HG02970 (cell line): ENCODE results near the gene SVOP.
"Not testable (repeated sequence)": the region's sequence is repeated elsewhere in the genome, so short reads cannot be mapped to it uniquely, and the experiment has no call there.

Source experiments
- ATAC-seq: cut with Tn5 transposase; IDR thresholded peaks from one replicate; pipeline ENCODE4 v1.9.1; 2021; ENCODE audit warnings: mild to moderate bottlenecking, moderate library complexity, moderate number of reproducible peaks; ENCODE audit not compliant: unreplicated experiment, low FRiP score

SVOP gene

DNA sequence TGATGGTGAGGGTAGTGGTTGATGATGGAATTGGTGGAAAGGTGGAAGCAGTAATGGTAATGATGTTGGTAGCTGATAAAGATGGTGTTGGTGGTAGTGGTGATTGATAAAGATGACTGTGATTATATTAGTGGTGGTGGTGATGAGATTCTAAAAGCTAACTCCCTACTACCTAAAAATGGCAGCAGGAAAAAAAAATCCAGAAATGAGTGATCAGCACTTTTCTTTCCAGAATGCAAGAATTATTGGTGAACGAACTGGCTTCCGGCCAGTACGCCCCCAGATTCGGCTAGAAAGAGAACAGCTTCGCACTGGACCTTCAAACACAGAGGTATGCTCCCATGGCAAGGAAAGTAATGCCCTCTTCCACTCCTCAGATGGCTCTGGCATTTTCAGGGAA, 121.7 kb downstream of the SVOP start:
- no peak for ATAC-seq

DNA sequence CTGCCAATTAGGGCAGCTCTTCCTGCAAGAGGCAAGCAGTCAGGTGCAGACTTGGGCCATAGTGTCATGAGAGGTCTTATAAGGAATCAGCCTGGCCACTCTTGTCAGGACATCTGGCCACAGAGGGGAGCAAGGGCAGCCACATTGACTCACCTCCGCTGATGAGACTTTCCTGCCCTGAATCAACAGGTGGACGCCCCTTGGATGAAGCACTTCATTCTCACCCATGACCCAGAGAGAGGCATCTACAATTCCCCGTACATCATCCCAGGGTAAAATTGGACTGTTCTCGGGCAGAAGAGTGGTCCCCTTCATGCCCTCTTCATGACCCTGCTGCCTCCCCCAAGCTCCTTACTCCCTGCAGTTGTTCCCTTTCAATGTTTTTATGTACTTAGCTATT, 124.1 kb downstream of the SVOP start:
- no peak for ATAC-seq

- no peak for ATAC-seq
These were observed 124.5 kb downstream of the SVOP start for GRCh38 chr12:108896336-108896735.

DNA sequence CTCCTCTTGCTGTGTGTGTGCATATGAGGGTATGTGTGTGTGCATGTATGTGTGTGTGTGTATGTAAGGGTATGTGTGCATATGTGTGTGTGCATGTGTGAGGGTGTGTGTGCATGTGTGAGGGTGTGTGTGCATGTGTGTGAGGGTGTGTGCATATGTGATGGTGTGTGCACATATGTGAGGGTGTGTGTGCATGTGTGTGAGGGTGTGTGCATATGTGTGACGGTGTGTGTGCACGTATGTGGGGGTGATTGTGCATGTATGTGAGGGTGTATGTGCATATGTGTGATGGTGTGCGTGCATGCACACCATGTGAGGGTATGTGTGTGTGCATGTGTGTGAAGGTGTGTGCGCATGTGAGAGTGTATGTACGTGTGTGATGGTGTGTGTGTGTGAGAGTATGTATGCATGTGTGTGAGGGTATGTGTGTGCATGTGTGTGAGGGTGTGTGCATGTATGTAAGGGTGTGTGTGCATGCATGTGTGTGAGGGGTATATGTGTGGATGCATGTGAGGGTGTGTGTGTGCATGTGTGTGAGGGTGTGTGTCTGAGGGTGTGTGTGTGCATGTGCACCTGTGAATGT, 125.6 kb downstream of the SVOP start:
- ATAC-seq: no peak

DNA sequence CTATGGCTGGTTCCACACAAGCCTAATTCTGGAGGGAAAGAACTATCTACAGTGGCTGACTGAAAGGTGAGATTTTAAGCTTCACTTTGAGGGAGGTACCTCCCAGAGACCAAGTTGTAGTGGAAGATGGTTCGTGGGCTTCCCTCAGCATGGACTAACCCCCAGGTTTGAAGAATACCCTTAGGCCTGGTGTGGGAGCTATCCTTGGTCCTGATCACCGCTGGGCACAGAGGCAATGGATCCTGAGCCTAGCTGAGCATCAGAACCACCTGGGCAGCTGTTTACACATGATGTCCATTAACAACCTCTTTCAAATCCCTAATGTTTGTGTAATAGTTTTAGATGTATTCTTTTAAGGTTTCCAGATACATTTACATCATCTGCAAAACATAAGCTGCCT, 130.7 kb downstream of the SVOP start:
- ATAC-seq: no peak

DNA sequence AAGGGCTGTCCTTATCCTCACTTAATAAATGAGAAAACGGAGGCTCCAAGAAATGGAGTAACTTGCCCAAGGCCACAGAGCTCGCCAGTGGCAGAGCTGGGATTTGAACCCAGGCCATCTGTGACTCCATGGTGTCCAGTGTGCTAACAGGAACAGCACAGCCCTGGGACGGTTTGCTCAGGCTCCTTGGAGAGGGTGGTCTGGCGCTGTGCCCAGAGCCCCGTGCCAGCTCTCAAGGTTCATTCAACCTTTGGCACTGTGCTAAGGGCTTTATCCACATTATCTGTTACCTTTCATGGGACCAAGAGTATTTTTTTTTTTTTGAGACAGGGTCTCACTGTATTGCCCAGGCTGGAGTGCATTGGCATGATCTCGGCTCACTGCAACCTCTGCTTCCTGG, 132.8 kb downstream of the SVOP start:
- no peak for ATAC-seq

DNA sequence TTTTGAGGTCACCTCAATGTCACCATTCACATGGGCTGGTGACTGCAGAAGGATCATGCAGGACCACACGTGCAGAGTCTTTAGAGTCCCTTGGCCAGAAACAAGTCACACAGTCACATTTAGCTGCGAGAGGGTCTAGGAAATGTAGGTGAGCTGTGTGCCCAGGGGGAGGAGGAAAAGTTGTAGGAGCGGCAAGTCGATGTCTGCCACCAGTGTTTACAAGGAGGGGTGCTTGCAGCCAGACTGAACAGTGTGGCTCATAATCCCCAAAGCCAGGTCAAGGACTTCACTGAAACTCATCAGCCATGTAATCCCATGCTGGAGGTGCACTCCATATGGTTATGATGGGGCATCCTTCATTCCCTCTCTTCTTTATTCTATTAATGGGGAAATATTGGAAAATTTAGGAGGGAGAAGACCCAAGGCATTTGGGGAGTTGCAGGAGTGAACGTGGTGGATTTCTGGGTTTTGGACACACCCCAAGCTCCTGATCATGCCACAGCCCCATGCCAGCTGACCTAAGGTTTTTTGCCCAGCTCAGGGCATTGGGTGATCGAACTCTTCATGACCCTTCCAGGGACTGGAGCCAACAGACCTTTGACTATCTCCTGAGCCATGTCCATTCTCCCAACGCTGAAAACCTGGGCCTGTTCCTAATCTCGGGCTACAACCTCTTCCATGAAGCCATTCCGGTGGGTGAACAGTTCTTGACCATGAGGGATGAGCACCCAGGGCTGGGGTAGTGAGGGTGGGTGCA, 133.8 kb downstream of the SVOP start:
- no peak for ATAC-seq

GRCh38 chr12:108884116-108885012, 136.5 kb downstream of the SVOP start:
- ATAC-seq: no peak

GRCh38 chr12:108881953-108882352, 138.9 kb downstream of the SVOP start:
- no peak for ATAC-seq

DNA sequence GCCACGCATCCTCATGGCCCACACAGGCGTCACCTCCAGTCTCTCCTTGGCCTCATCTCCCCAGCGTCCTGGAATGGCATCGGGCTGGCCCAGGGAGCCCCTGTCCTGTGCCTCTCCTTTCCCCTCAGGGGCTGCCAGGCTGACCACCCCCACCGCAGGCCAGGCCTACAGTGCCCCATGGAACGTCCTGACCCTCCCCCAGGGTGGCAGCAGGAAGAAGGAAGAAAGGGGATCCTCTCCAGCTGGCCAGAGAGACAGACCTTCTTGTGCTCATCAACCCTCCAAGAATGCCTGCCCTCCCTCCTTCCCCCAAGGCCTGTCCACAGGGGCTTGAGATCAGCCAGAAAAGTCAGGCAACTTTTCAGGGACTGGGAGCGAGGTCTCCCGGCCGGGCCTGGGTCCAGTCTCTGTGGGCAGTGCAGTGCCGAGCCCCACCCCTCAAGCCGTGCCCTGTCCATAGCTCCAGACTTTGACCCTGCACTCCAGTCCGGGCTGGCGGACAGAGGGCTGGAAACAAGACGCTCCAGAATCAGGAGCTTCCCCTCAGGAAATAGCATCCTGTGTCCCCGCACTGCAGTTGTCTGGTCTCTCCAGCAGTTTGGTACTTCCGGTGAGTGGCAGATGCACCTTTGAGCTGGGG, 141.1 kb downstream of the SVOP start, which contains the start of gene DAO:
Gene DAO (plus strand): TSS at position 478 of the 640 bp plus-strand sequence. CDS start 4,915 bp downstream, outside the sequence.
- no peak for ATAC-seq

DNA sequence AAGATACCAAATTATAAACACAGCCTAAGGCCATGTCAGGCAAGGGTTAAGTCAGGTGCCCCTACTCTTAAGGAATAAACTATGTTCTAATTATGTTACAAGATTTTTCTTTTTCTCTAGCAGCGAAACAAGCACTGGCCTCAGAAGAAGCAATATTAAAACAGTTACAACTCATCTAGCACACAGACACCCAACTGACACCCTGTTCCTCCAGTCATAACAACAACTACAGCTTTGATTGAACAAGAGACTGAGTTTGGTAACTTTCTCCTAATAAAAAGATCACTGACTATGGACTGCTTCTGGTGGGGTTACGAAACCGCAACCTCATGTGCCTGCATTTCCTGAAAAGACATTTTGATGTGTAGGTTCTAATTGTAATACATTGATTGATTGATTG, 144.3 kb downstream of the SVOP start:
- ATAC-seq: no peak

- ATAC-seq: no peak
These were observed 145.0 kb downstream of the SVOP start for GRCh38 chr12:108875682-108876361.

- ATAC-seq: no peak
These were observed 145.6 kb downstream of the SVOP start for GRCh38 chr12:108875280-108875679.

DNA sequence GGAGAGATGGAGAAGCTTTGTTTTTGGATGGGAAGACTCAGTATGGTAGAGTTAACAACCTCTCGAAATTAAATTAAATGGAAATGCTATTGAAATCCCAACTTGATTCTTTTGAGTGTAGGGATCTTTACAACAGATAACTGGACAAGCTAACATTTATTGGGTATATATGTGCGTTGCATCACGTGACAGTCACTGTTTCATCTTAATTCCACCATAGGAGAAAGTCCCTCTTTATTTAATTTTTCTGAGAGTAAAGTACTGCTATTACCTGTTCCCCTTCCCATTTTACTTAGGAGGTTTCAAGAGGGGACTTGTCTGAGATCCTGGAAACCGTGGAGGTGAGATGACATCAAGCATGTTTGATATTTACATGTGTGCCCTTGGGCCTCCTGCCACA, 152.1 kb downstream of the SVOP start:
- ATAC-seq: no peak

DNA sequence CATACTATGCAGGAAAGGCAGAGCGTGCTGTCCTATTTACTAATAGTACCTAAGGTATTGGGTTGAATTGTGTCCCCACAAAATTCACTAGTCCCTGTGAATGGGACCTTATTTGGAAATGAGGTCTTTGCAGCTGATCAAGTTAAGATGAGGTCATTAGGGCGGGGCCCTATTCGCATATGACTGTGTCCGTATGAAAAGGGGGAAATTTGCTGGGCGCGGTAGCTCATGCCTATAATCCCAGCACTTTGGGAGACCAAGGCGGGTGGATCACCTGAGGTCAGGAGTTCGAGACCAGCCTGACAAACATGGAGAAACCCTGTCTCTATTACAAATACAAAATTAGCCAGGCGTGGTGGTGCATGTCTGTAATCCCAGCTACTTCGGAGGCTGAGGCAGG, 154.8 kb downstream of the SVOP start:
- not testable (repeated sequence) for ATAC-seq

DNA sequence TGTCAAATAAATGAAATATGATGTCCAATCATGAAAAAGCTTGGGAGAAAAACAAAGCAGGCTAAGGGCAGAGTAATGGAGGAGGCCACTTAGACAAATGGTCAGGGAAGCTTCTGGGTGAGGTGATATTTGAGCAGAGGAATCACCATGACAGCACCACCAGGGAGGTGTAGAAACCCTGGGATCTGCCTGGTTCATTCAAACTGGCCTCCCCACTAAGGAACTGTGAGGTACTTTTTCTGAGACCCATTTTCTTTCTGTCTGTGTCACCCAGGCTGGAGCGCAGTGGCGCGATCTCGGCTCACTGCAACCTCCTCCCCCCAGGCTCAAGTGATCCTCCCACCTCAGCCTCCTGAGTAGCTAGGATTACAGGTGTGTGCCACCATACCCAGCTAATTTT, 155.7 kb downstream of the SVOP start:
- no peak for ATAC-seq

- no peak for ATAC-seq
These were observed 158.3 kb downstream of the SVOP start for GRCh38 chr12:108862588-108862959.

DNA sequence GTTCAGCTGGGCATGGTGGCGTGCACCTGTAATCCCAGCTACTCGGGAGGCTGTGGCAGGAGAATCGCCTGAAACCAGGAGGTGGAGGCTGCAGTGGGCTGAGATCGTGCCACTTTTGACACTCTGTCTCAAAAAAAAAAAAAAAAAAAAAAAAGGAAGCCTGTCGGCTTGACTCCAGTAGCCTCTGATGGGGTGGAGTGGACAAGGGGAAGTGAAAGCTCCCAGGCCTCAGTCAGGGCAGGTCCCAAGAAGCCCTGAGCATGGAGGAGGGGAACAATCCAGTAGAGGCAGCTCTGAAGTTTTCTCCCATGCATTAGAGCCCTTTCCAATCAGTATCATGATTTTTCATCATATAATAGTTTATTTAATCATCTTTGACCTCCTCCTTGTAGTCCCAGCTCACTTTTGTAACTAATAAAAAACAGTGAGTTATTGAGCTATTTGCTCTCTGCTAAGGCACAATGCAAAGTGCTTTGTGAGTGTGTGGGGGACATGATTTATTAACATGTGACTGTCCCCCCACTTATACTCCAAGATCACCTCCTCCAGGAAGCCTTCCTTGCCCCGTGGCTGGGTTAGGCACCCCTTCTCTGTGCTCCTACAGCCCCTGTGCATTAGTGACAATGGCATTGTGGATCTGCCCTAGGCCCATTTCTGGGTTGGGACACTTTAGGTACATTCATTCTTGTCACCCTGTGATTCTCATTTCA, 158.8 kb downstream of the SVOP start:
- no peak for ATAC-seq

DNA sequence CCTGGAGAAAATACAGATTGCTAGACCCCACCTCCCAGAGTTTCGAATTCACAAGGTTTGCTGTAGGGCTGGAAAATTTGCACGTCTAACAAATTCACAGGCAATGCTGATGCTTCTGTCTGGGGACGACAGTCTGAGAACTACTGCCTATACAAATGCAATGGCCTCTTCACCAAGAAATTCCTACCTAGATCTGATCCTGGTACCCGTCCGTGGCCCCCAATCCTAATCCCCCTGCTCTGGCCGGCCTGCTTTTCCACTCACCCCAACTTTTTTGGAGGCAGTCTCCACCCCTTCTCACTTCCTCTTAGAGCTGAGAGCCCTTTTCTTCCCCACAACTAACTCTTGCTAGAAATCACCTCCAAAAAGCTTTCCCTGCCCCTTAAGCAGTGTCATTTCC, 160.4 kb downstream of the SVOP start:
- no peak for ATAC-seq

GRCh38 chr12:108859923-108860291, 161.0 kb downstream of the SVOP start:
- ATAC-seq: no peak
